Measurements from ENCODE around the gene LATS2.

Gene LATS2

DNA sequence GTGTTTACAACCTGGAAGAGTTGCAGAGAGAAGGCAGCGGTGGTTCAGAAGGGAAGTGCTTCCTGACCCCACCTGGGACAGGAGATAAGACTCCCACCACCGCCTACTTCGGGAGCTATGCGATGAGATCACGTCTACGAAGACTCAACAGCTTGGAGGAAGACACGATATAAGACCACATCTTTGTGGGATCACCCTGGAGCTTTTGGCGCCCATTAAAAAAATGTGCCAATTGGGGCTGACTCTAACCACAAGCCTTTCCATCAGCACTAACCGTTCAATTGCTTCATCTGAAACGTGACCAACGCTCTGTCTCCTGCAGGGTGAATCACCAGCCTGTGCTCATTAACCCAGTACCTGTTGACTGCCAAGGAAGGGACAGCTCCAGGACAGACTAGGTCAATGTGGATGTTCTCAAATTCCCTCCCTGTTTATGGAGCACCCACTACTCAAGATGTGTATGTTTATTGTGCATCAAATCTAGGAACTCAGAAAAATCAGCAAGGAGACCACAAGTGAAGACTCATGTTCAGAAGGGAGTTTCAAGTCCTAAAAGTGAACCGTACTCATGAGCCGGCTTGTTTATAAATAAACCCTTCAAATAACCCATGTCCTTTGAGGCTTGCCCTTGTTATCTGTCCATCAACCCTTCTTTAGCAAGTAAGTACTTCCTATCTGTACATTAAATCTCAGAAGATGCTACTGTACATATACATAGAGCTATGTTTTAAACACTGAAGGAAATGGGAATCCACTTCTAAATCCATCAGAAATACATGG is 67.5 kb downstream of the LATS2 start:
- DNase-seq (ENCODE audit: low read depth in 2 of 2), result no peak

GRCh38 chr13:20993211-20993610 is 68.2 kb downstream of the LATS2 start:
- DNase-seq (ENCODE audit: low read depth in 2 of 2), result no peak

DNA sequence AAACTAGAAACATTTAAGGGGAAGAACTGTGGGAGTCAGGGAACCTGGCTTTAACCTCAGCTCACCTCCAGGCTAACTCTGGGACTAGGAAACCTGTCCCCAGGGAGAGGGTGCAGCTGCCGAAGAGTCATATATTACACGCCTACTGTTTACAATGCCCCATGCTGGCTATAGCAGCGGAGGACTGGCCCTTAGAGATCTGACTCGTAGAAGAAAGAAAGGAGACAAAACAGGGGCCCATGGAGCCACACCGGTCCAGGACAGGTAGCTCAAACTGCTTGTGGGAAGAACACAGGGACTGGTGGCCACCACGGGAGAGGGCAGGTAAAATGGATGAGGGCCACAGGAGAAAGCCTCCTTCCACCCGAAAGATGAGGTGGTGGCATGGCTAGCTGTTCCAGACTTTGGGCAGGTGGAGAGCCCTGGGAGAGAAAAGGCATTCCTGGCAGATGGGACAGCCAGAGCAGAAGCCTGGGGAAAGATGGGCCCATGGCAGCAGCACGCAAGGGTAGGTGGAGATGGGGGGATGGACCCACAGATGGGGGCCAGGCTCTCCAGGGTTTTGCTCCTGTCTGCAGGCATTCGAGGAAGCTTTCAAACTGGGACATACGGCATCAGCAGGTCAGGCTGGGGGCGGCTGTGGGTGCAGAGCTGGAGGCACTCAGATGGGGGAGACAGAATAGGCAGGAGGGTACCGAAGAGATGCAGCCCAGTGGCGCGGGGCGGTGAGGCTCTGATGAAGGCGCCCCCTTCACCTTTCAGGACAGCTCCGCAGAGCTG is 69.5 kb downstream of the LATS2 start:
- no peak for DNase-seq (ENCODE audit: low read depth in 2 of 2)

DNA sequence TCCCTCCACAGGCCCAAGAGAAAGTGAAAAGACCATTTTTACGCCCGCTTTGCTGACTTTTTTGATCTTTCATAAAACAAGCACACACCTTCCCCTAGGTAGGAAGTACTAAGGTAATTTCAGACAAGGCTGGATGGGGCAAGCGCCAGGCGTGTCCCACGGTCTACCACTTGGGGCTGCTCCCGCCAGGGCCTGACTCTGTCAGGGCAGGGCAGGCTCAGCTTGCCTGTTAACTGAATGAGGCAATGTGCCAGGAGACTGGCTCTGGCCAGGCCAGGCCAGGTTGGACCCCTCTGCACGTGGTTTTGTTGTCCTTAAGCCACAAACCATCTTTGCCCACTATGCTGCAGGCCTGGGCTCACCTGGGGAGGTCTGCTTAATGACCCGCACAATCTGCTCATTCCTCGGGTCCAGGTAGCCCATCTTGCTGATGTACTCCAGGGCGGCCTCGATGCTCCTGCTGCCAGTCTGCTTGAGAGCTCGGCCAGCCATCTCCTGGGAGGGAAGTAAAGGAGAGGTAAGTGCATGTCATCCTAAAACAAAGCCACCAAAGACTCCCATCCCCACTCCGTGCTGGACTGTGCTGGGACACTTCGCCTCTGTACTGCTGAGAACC is 70.4 kb downstream of the LATS2 start:
- DNase-seq (ENCODE audit: low read depth in 2 of 2), result no peak

- no peak for DNase-seq (ENCODE audit: low read depth in 2 of 2)
Observed at GRCh38 chr13:20989656-20990321, 71.6 kb downstream of the LATS2 start.

GRCh38 chr13:20988909-20989655 is 72.3 kb downstream of the LATS2 start:
- DNase-seq (ENCODE audit: low read depth in 2 of 2), result no peak

DNA sequence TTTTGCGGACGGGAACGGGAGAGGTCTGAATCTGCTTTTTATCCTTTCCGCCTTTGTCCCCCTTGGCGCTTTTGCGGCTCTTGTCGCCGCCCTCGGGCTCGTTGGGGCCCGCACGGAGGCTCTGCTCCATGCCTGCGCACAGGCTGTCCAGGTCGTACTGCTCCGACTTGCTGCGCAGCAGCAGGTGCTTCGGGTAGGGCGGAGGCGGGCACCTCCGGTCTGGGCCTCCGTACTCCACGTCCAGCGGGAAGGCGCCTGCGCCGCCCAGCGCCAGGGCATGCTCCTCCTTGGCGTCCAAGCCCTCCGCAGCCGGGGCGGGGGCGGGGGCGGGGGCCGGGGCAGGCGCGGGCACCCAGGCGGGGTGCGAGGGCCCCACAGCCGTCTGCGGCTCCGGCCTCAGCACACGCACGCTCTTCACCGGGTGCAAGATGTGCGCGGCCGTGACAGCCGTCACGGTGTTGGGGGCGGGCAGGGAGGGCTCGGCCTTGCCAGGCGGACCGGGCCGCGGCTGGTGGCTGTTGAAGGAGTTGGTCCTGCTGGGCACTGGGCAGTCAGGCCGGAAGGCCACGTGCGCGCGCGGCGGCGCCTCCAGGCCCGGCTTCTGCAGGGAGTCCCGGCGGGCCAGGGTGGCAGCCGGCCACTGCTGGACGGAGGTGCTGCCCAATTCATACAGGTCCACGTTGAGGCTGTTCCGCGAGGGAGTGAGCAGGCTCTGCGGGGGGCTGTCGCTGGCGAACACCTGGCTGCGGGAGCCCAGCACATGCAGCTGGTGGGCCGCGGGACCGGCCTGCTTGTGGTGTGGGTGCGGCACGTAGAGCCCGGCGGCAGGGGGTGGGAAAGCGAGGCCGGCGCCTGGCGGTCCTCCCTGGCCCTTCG is 73.1 kb downstream of the LATS2 start:
- DNase-seq (ENCODE audit: low read depth in 2 of 2), result no peak

- no peak for DNase-seq (ENCODE audit: low read depth in 2 of 2)
Observed at GRCh38 chr13:20987599-20987998, 73.8 kb downstream of the LATS2 start.

GRCh38 chr13:20984879-20985278 is 76.5 kb downstream of the LATS2 start:
- DNase-seq (ENCODE audit: low read depth in 2 of 2), result no peak

GRCh38 chr13:20983386-20983785 is 78.0 kb downstream of the LATS2 start:
- DNase-seq (ENCODE audit: low read depth in 2 of 2), result no peak

DNA sequence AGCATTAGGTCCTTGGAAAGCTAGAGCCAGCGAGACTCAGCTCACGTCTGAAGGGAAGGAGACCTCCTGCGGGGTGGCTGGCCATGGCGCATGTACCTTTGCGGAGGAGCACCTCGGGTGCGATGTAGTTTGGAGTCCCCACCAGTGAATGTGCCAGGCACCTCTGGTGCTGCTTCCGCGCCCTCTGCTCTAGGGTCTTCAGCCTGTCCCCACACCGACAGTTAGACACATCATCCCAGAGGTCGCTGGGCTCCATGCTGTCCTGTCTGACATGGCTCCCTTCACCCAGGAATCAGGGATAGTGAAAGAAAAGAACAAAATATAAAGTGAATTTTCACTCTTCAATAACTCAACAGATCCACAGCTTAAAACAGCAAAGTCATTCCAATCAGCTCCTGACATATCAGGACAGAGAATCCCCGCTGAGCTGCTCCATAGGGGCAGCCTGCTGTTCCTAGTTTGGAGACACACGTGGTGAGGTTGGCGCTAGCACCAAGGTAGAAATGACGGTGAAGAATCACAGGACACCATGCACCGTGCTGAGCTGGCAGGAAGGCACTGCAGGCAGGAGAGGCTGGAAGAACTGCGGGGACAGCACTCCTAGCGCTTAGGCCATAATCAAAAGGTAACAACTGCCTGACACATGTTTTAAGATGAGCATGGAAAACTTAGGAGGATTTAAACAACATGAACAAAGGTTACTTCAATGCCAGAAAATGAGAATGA is 79.9 kb downstream of the LATS2 start:
- DNase-seq (ENCODE audit: low read depth in 2 of 2), result no peak

DNA sequence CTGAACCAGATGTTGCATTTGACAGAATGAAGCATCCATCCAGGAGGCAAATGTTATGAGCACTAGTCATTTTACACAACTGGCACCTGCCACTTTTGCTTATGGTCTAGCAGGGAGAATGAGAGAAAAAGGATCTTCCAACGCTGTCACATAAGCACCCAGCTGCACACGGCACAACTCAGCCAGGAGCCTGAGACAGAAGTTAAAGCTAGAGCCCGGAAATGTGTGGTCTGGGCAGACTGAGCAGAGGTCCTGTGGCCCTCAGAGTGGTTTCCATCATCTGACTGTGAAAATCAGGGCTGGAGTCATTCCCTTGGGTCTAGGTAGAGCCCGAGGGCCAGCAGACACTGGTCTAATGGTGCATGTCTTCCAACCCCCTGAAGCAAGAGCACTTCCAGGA is 80.5 kb downstream of the LATS2 start:
- DNase-seq (ENCODE audit: low read depth in 2 of 2), result no peak

GRCh38 chr13:20980430-20980829 is 81.0 kb downstream of the LATS2 start:
- DNase-seq (ENCODE audit: low read depth in 2 of 2), result no peak

DNA sequence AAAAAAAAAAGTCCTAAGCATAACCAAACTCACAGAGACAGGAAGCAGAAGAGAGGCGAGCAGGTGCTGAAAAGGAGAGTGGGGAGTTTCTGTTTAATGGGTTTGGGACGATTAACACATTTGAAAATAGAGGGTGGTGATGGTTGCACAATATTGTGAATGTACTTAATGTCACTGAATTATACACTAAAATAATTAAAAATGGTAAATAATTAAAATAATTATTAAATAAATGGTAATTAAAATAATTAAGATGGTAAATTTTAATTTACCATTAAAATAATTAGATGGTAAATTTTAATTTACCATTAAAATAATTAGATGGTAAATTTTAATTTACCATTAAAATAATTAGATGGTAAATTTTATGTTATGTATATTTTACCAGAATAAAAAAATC is 84.0 kb downstream of the LATS2 start:
- DNase-seq (ENCODE audit: low read depth in 2 of 2), result no peak

- DNase-seq (ENCODE audit: low read depth in 2 of 2), result no peak
Observed at GRCh38 chr13:20974981-20975585, 86.3 kb downstream of the LATS2 start.

- DNase-seq (ENCODE audit: low read depth in 2 of 2), result no peak
Observed at GRCh38 chr13:20973886-20974425, 87.4 kb downstream of the LATS2 start.

DNA sequence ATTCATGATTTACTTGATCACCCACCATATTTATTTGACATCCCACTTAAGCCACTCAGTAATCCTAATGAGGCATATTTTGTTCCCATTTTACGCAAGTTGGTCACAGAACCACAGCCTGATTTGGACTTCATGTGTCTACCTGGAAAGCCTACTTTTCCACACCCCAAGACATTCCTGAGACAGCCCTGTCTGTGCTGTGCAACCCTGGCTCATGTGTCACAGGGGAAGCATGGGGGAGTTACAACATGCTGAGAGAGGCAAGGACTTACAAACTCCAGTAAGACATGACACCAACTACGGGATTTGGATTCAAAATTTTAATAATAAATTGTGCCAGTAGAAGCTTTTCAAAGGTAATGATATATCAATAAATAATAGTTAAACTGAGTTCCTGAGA is 88.7 kb downstream of the LATS2 start:
- no peak for DNase-seq (ENCODE audit: low read depth in 2 of 2)

DNA sequence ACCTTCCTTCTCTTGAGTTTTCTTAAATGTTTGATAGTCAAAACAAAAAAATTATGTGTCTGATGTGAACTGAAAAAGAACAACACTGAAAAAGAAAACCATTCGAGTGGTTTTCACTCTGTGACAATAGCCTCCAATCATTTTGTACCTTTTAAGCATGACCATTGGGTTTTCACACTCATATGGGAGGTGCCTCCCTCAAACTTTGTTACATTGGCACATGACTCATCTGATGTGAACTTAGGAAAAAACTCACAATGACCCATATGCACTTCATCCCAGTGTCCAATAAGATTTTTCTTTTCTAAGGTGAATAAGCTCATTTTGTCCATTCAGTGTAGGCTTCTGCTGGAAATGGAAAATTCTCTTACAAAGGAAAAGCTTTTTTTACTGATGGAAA is 92.2 kb downstream of the LATS2 start:
- DNase-seq (ENCODE audit: low read depth in 2 of 2), result no peak

GRCh38 chr13:20968745-20969144 is 92.6 kb downstream of the LATS2 start:
- no peak for DNase-seq (ENCODE audit: low read depth in 2 of 2)

Data from stimulated activated CD8-positive, alpha-beta memory T cell treated with anti-CD3 and anti-CD28 coated beads, Interleukin-7, amount 100 ng/mL, for 4 hours (primary cell).